Small intestine (tissue), 16 donors: ENCODE measurements around the gene BICDL1. TPM values are rescaled to one million over a fixed set of nuclear protein-coding genes. Genes with fewer than 3 reads are reported as not detected.

Experiments used
- DNase-seq, 2 donors: peaks; one replicate each; pipeline versions ENCODE4 v3.0.0 to v3.0.0-alpha.2; 2013
- FAIRE-seq: peaks from 2 replicates; lab custom pipeline; 2012; peaks lifted over from hg19 to GRCh38; lab: Jason Lieb, UNC
- H3K27ac ChIP-seq, 3 donors: one replicate each; pipeline ENCODE4 v1.5.1; 2013; ENCODE audit warnings: low read length in 2 of 3, mild to moderate bottlenecking in 2 of 3, control low read depth in 1 of 3, inconsistent platforms in 1 of 3, low read depth in 1 of 3, moderate library complexity in 1 of 3
- H3K27me3 ChIP-seq, 3 donors: one replicate each; pipeline ENCODE4 v1.6.1; 2013; ENCODE audit warnings: low read length in 3 of 3, inconsistent platforms in 1 of 3; ENCODE audit not compliant: control insufficient read depth in 3 of 3, insufficient read depth in 3 of 3
- H3K36me3 ChIP-seq, 3 donors: one replicate each; pipeline ENCODE4 v1.6.1; 2013; ENCODE audit warnings: low read length in 3 of 3, inconsistent platforms in 1 of 3, low read depth in 1 of 3, mild to moderate bottlenecking in 1 of 3, moderate library complexity in 1 of 3; ENCODE audit not compliant: control insufficient read depth in 3 of 3, insufficient read depth in 2 of 3
- H3K4me1 ChIP-seq, 3 donors: one replicate each; pipeline ENCODE4 v1.6.1; 2013; ENCODE audit warnings: low read length in 2 of 3, inconsistent platforms in 1 of 3, low read depth in 1 of 3, mild to moderate bottlenecking in 1 of 3, moderate library complexity in 1 of 3; ENCODE audit not compliant: control insufficient read depth in 3 of 3, insufficient read depth in 2 of 3
- H3K4me3 ChIP-seq, 3 donors: one replicate each; pipeline ENCODE4 v1.5.1; 2013; ENCODE audit warnings: low read length in 3 of 3, control low read depth in 1 of 3, inconsistent platforms in 1 of 3, low read depth in 1 of 3, mild to moderate bottlenecking in 1 of 3, moderate library complexity in 1 of 3
- H3K9me3 ChIP-seq, 2 donors: one replicate each; pipeline ENCODE4 v1.6.1; 2013; ENCODE audit warnings: low read depth in 1 of 2, low read length in 1 of 2; ENCODE audit not compliant: control insufficient read depth in 2 of 2, insufficient read depth in 1 of 2
- WGBS, 3 donors: extraction: QIAGEN DNeasy Blood & Tissue Kit; methylation state at CpG; one replicate each; pipeline ENCODE4 v1.1.7; 2013; 5-methylcytosine and 5-hydroxymethylcytosine counted together
- long read RNA-seq, 10 donors: transcript quantifications; one replicate each; lab custom pipeline, GENCODE V29; 2026
- polyA plus RNA-seq, 4 donors: library from polyadenylated mRNA; stranded (reverse) in 3 of 4; unstranded in 1 of 4; fragments of 200-250 nt in 3 of 4; fragments of 120-200 nt in 1 of 4; gene quantifications; one replicate each; pipeline versions ENCODE4 v1.2.1 to v1.2.3, GENCODE V29; 2013
- donor health status: healthy with polysubstance abuse.
- donor health status: control.
- donor health status: control.
- donor health status: Bipolar disorder and iron deficiency.
- donor health status: healthy.

The BICDL1 gene
- polyA plus RNA-seq, result 1 to 10 TPM; 3.2 to 9.8 (median 6.0) TPM
- long read RNA-seq, donor 1, result 0 reads
- long read RNA-seq, donor 2, result 0 reads
- long read RNA-seq, donor 3, partial matches to known transcripts, result 0 of 1 reads
- long read RNA-seq, donor 3, other reads (novel, unspliced or antisense), result 0 of 1 reads
- long read RNA-seq, donor 4, result 0 reads
- long read RNA-seq, donor 5, result 0 reads
- long read RNA-seq, donor 6, result 0 reads
- long read RNA-seq, donor 7, result 0 reads
- long read RNA-seq, donor 8, result 0 reads
- long read RNA-seq, donor 9, result 0 reads
- long read RNA-seq, donor 10, result 0 reads

GRCh38 chr12:119988472-119989360 is at the start of gene BICDL1:
Gene BICDL1, plus strand, starts transcription at chr12:119989236. Its CDS starts 633 bp downstream, at chr12:119989869.
- Histone ChIP-seq H3K4me1 (peaks cover 0 to 3% (median 2%) of the 10 kb centered on the region in 3 donors), H3K27ac (peak within 1 kb of the TSS; percentile 62 to 93 (median 81)), H3K27me3 (peaks cover 0 to 7% (median 0%) of the 10 kb centered on the region in 3 donors), H3K36me3 (no peaks in the 10 kb centered on the region), H3K4me3 (peak within 1 kb of the TSS; percentile 33 to 92 (median 59)), H3K9me3 (no peaks in the 10 kb centered on the region)
- no peak for FAIRE-seq
- DNase-seq, result peak; percentile 97 to 98
- 1% methylated on average over 32 to 94 of the region's 94 CpGs for WGBS, 3 donors

DNA sequence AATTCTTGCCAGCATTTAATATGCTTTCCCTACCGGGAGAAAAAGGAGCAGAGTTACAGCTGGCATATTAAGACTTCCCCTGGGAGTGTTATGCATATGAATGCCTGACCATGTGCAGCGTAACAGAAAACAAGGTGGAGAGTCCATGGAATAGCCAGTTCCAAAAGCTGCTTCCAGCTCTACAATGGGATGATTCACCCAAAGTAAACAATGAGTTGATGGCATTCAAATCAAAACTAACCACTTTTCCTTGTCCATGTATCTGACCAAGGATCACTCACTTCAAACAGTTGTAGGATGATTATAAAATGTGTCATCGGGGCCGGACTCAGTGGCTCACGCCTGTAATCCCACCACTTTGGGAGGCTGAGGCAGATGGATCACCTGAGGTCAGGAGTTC is 48.1 kb upstream of the BICDL1 start:
- Histone ChIP-seq H3K27me3 (no peaks in the 10 kb centered on the region), H3K27ac (no peak overlapping the region), H3K4me3 (no peak overlapping the region), H3K4me1 (no peaks in the 10 kb centered on the region), H3K9me3 (no peaks in the 10 kb centered on the region), H3K36me3 (no peaks in the 10 kb centered on the region)
- WGBS, 3 donors, result 23 to 51% (median 24%) methylated on average over 5 of the region's 5 CpGs
- FAIRE-seq, result no peak
- no peak for DNase-seq

DNA sequence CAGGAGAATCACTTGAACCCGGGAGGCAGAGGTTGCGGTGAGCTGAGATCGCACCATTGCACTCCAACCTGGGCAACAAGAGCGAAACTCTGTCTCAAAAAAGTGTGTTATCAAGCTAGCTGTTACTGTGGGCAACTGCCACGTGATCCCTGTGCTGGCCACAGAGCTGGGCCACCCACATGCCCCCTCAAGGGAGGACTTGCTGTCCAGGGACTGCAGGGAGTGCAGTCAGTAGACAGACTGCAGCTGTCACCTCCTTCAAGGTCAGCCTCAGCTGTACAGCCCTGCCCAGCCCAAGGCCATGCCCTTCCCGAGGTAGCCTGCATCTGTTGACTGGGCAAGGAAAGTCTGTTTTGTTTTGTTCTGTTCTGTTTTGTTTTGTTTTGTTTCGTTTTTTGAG is 46.6 kb upstream of the BICDL1 start:
- FAIRE-seq (no peak), DNase-seq (no peak)
- Histone ChIP-seq H3K4me3 (no peak overlapping the region), H3K36me3 (no peaks in the 10 kb centered on the region), H3K9me3 (no peaks in the 10 kb centered on the region), H3K27ac (no peak overlapping the region), H3K27me3 (no peaks in the 10 kb centered on the region), H3K4me1 (no peaks in the 10 kb centered on the region)
- 69 to 82% (median 73%) methylated on average over 5 to 7 of the region's 7 CpGs for WGBS, 3 donors

- Histone ChIP-seq H3K9me3 (no peaks in the 10 kb centered on the region), H3K4me1 (no peaks in the 10 kb centered on the region), H3K27ac (no peak overlapping the region), H3K27me3 (no peaks in the 10 kb centered on the region), H3K36me3 (no peaks in the 10 kb centered on the region), H3K4me3 (no peak overlapping the region)
- no peak for FAIRE-seq
- no peak for DNase-seq
- WGBS, 3 donors, result 90 to 91% (median 91%) methylated on average over 6 of the region's 6 CpGs
Observed at GRCh38 chr12:119946213-119946612, 42.8 kb upstream of the BICDL1 start.

DNA sequence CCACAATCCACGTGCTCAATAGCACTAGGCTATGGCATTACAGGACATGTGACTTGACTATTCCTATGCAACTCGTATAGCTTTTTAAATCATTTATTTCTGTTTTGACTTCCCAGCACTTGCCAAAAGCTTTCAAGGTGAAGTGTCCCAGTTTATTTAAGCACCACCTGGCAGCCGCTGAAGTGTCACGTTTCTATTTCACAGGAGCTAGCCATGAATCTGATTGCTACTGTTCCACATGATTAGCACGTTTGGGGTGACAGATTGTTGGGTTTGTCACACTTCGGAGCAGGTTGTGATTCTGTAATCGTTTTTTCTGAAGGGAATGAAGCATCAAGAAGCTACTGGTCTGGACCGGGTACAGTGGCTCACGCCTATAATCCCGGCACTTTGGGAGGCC is 39.9 kb upstream of the BICDL1 start:
- Histone ChIP-seq H3K9me3 (no peaks in the 10 kb centered on the region), H3K36me3 (no peaks in the 10 kb centered on the region), H3K27ac (no peak overlapping the region), H3K4me1 (no peaks in the 10 kb centered on the region), H3K27me3 (no peaks in the 10 kb centered on the region), H3K4me3 (no peak overlapping the region)
- no peak for FAIRE-seq
- no peak for DNase-seq
- WGBS, 3 donors, result 67 to 74% (median 69%) methylated on average over 10 of the region's 10 CpGs

GRCh38 chr12:119949594-119949993 is 39.4 kb upstream of the BICDL1 start:
- H3K4me1 ChIP-seq, result no peaks in the 10 kb centered on the region
- H3K9me3 ChIP-seq, result no peaks in the 10 kb centered on the region
- 74 to 82% (median 75%) methylated on average over 4 of the region's 4 CpGs for WGBS, 3 donors
- FAIRE-seq (no peak), DNase-seq (no peak)
- no peak overlapping the region for H3K27ac ChIP-seq
- H3K36me3 ChIP-seq, result no peaks in the 10 kb centered on the region
- no peaks in the 10 kb centered on the region for H3K27me3 ChIP-seq
- no peak overlapping the region for H3K4me3 ChIP-seq

- 77 to 84% (median 83%) methylated on average over 3 of the region's 3 CpGs for WGBS, 3 donors
- FAIRE-seq (no peak), DNase-seq (no peak)
- Histone ChIP-seq H3K36me3 (no peaks in the 10 kb centered on the region), H3K4me3 (no peak overlapping the region), H3K9me3 (peaks cover 1 to 16% of the 10 kb centered on the region in 2 donors), H3K4me1 (no peaks in the 10 kb centered on the region), H3K27ac (no peak overlapping the region), H3K27me3 (peaks cover 0 to 3% (median 0%) of the 10 kb centered on the region in 3 donors)
Observed at GRCh38 chr12:119956047-119956446, 33.0 kb upstream of the BICDL1 start.

GRCh38 chr12:119957135-119957534 is 31.9 kb upstream of the BICDL1 start:
- Histone ChIP-seq H3K4me1 (no peaks in the 10 kb centered on the region), H3K27ac (no peak overlapping the region), H3K4me3 (no peak overlapping the region), H3K36me3 (no peaks in the 10 kb centered on the region), H3K27me3 (peaks cover 0 to 3% (median 0%) of the 10 kb centered on the region in 3 donors), H3K9me3 (peaks cover 1 to 16% of the 10 kb centered on the region in 2 donors)
- DNase-seq (no peak), FAIRE-seq (no peak)
- WGBS, 3 donors, result 91 to 100% (median 97%) methylated on average over 1 of the region's 1 CpG
